Measurements from ENCODE around the gene SLC44A4.

Gene SLC44A4

DNA sequence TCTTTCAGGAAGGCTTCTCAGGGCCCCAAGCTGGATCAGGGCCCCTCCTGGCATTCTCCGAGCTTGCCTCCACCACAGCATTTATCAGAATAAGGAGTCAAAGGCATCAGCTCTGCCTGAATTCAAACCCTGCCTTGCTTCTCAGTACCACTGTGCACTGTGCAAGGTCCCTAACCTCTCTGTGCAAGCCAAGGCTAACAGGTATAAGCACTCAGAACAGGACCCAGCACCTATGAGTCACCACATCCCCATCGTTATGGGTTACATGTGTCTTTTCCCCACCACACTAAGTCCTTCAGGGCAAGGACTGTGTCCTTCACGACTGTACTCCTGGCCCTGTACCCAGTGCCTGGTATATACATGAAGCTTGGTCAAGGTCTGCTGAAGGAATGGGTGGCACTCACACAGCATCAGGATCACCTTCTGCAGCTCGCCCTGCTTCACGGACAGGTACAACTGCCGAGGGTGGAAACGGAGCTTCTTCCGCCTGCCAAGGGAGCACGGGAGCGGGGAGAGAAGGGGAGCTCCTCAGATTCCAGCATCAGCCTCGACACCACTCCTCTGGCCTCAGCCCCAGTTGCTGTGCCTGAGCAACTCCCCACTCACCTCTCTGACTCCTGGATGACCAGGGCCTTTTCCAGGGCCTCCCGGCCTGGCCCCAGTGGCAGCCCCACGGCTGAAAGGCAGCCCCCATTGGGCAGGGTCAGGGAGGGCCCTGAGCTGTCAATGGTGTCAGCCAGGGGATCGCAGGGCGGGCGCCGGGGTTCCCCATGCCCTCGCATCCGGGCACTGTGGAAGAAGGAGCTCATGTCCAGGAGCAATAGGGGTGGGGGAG, 8.6 kb upstream of the SLC44A4 start:
- H3K4me3 ChIP-seq (ENCODE audit: low read depth, low read length), result no peak overlapping the region
- H3K27me3 ChIP-seq (ENCODE audit: control insufficient read depth, insufficient read depth, low read length), result no peaks in the 10 kb centered on the region
- H3K36me3 ChIP-seq (ENCODE audit: control insufficient read depth, insufficient read depth, low read length), result peaks cover 55% of the 10 kb centered on the region
- H3K9me3 ChIP-seq (ENCODE audit: control insufficient read depth, insufficient read depth, low read length), result no peaks in the 10 kb centered on the region
- H3K4me1 ChIP-seq (ENCODE audit: control insufficient read depth, insufficient read depth, low read length), result no peaks in the 10 kb centered on the region
- no peak overlapping the region for H3K9ac ChIP-seq (ENCODE audit: low read depth, low read length)

DNA sequence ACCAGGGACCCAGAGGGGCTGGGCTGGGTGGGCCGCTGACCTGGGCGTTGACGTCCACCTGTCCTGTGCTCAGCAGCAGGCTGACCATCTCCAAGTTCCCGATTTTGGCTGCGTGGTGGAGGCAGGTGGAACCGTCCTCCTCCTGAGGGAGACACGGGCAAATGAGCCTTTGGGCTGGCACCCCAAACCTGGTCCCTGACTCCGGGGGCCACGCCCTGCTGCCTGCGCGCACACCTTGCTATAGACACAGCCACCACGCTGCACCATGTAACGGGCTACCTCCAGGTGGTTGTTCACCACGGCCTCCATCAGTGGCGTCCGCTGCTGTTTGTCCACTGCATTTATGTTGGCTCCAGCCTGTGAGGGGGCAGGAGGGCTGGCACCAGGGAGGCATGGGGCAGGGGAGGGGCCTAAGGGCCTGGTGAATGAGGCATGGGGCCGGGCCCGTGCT, 7.8 kb upstream of the SLC44A4 start:
- Histone ChIP-seq H3K4me1 (ENCODE audit: control insufficient read depth, insufficient read depth, low read length) (no peaks in the 10 kb centered on the region), H3K36me3 (ENCODE audit: control insufficient read depth, insufficient read depth, low read length) (peaks cover 55% of the 10 kb centered on the region), H3K9ac (ENCODE audit: low read depth, low read length) (no peak overlapping the region), H3K9me3 (ENCODE audit: control insufficient read depth, insufficient read depth, low read length) (no peaks in the 10 kb centered on the region), H3K27me3 (ENCODE audit: control insufficient read depth, insufficient read depth, low read length) (no peaks in the 10 kb centered on the region), H3K4me3 (ENCODE audit: low read depth, low read length) (no peak overlapping the region)

DNA sequence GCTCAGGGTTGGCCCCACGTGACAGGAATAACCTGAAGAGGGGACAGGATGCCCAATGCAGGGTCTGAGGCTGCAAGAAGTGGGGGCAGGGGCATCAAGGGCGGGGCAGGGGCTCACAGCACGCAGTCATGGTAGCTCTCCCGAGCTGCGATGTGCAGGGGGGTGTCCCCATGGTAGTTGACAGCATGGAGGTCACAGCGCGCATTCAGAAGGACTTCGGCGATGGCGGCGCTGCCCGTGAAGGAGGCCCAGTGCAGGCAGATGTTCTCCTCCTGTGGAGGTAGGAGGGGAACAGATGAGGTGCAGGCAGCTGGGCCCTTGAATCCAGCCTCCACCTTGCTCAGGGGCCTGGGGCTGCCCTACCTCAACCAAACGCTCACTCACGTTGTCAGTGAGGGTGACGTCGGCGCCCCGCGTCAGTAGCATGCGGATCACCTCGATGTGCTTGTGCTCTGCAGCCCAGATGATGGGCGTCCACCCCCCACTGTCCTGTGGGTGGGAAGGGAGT, 5.8 kb upstream of the SLC44A4 start:
- H3K9ac ChIP-seq (ENCODE audit: low read depth, low read length), result no peak overlapping the region
- H3K36me3 ChIP-seq (ENCODE audit: control insufficient read depth, insufficient read depth, low read length), result peaks cover 74% of the 10 kb centered on the region
- no peaks in the 10 kb centered on the region for H3K4me1 ChIP-seq (ENCODE audit: control insufficient read depth, insufficient read depth, low read length)
- H3K4me3 ChIP-seq (ENCODE audit: low read depth, low read length), result no peak overlapping the region
- no peaks in the 10 kb centered on the region for H3K9me3 ChIP-seq (ENCODE audit: control insufficient read depth, insufficient read depth, low read length)
- no peaks in the 10 kb centered on the region for H3K27me3 ChIP-seq (ENCODE audit: control insufficient read depth, insufficient read depth, low read length)

DNA sequence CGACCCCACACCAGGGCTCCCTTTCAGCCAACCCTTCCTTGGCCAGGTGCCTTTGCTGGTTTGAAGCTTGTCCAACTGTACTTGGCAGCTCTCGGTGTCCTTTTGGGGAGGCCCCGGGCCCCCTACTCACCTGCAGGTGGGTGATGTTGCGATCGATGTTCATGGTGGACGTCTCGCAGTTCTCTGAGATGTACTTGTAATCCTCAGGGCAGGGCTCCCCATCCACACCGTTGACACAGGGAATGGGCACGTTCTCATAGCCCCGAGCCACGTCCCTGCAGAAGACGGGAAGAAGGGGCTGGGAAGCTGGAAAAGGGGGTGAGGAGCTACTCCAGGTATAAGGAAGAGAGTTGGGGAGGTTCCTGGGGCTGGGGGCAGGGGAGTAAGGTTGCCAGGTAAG, 4.9 kb upstream of the SLC44A4 start:
- Histone ChIP-seq H3K9me3 (ENCODE audit: control insufficient read depth, insufficient read depth, low read length) (no peaks in the 10 kb centered on the region), H3K4me1 (ENCODE audit: control insufficient read depth, insufficient read depth, low read length) (no peaks in the 10 kb centered on the region), H3K36me3 (ENCODE audit: control insufficient read depth, insufficient read depth, low read length) (peaks cover 71% of the 10 kb centered on the region), H3K9ac (ENCODE audit: low read depth, low read length) (no peak overlapping the region), H3K27me3 (ENCODE audit: control insufficient read depth, insufficient read depth, low read length) (no peaks in the 10 kb centered on the region), H3K4me3 (ENCODE audit: low read depth, low read length) (no peak overlapping the region)

DNA sequence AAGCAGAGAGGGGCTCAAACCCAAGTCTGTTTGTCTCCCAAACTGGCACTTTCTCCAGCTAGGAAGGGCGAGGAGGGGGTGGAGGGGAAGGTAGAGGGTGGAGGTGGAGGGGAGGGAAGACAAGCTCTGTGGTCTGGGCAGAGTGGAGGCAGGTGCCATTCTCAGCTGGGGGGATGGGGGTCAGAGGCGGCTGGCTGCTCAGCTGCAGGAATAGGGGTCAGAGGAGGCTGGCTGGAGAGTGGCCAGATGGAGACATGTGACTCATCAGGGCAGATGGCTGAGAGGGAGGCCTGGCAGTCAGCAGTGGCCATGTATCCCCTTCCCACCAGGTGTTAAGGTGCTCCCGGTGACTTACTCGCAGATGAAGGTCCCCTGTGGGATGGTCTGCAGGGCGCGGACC, 3.5 kb upstream of the SLC44A4 start:
- H3K9me3 ChIP-seq (ENCODE audit: control insufficient read depth, insufficient read depth, low read length), result no peaks in the 10 kb centered on the region
- peaks cover 58% of the 10 kb centered on the region for H3K36me3 ChIP-seq (ENCODE audit: control insufficient read depth, insufficient read depth, low read length)
- H3K4me3 ChIP-seq (ENCODE audit: low read depth, low read length), result no peak overlapping the region
- no peak overlapping the region for H3K9ac ChIP-seq (ENCODE audit: low read depth, low read length)
- H3K27me3 ChIP-seq (ENCODE audit: control insufficient read depth, insufficient read depth, low read length), result no peaks in the 10 kb centered on the region
- H3K4me1 ChIP-seq (ENCODE audit: control insufficient read depth, insufficient read depth, low read length), result no peaks in the 10 kb centered on the region

DNA sequence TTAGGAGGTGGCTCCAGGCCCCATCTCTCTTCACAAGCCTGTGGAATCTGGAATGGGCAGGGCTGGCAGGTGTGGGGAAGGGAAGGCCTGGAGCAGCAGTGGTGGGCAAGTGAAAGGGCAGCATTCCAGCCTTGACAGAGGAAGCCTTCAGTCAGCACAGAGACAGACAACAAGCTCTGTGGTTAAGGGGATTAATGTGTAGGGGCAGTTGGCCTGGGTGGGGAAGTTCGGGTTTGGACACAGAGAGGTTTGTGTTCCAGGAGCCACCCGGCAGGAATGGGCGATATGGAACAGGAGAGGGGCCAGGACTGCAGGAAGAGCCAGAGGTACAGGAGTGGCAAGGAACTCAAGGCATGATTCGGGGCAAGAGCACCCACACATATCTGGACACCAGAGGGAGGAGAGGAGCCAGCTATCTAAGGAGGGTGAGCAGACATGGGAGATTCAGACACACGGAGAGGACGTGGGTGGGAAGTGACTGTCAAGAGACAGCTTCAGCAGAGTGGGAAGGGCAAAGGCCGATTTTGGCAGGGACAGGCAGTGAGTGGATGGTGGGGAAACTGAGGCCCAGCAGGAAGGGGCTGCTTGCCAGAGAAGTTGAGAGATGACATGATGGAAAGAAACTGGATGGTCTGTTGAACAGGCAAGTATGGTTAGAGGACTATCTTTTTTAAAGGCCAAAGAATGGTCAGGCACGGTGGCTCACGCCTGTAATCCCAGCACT, 2.5 kb upstream of the SLC44A4 start:
- no peaks in the 10 kb centered on the region for H3K4me1 ChIP-seq (ENCODE audit: control insufficient read depth, insufficient read depth, low read length)
- no peak overlapping the region for H3K9ac ChIP-seq (ENCODE audit: low read depth, low read length)
- H3K4me3 ChIP-seq (ENCODE audit: low read depth, low read length), result no peak overlapping the region
- H3K27me3 ChIP-seq (ENCODE audit: control insufficient read depth, insufficient read depth, low read length), result no peaks in the 10 kb centered on the region
- H3K36me3 ChIP-seq (ENCODE audit: control insufficient read depth, insufficient read depth, low read length), result peaks cover 48% of the 10 kb centered on the region
- H3K9me3 ChIP-seq (ENCODE audit: control insufficient read depth, insufficient read depth, low read length), result no peaks in the 10 kb centered on the region

DNA sequence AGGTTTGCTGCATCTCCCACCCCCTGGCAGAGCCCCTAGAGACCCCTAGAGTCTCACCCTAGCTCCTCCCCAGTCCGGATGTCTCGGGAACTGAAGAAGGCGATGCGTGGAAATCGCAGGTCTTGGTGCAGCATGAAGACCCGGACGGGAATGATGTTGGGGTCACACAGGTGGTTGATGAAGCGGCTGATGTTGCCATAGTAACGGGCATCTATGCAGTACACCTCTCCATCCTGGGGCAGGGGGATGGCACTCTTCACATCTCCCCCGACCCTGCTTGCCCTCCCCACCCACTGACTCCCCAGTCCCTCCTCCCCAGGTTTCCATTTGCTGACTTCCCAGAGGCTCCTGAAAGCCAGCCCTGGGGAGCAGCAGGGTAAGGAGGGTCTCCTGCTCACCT, 1.8 kb upstream of the SLC44A4 start:
- H3K9me3 ChIP-seq (ENCODE audit: control insufficient read depth, insufficient read depth, low read length), result no peaks in the 10 kb centered on the region
- H3K36me3 ChIP-seq (ENCODE audit: control insufficient read depth, insufficient read depth, low read length), result peaks cover 45% of the 10 kb centered on the region
- H3K4me1 ChIP-seq (ENCODE audit: control insufficient read depth, insufficient read depth, low read length), result no peaks in the 10 kb centered on the region
- no peak overlapping the region for H3K9ac ChIP-seq (ENCODE audit: low read depth, low read length)
- H3K4me3 ChIP-seq (ENCODE audit: low read depth, low read length), result no peak overlapping the region
- H3K27me3 ChIP-seq (ENCODE audit: control insufficient read depth, insufficient read depth, low read length), result no peaks in the 10 kb centered on the region

DNA sequence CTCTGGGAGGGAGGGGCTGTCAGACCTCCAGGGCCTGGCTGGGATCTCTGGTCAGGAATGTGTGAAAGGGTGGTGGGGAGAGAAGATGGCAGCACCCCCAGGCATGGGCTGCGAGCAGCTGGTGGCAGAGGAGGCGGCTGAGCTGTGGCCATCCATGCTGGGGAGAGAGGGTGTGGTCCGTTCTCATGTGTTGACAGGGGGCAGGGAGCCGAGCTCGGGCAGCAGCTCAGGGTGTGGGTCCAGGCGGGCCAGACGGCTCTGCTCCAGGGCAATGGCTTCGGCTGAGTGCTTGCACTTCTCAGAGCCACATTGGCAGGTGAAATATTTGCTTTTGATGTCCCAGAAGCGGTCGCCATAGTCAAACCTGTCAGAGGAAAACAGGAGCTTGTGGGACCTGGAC, 1.1 kb upstream of the SLC44A4 start:
- Histone ChIP-seq H3K4me1 (ENCODE audit: control insufficient read depth, insufficient read depth, low read length) (no peaks in the 10 kb centered on the region), H3K36me3 (ENCODE audit: control insufficient read depth, insufficient read depth, low read length) (peaks cover 44% of the 10 kb centered on the region), H3K9ac (ENCODE audit: low read depth, low read length) (no peak overlapping the region), H3K9me3 (ENCODE audit: control insufficient read depth, insufficient read depth, low read length) (no peaks in the 10 kb centered on the region), H3K27me3 (ENCODE audit: control insufficient read depth, insufficient read depth, low read length) (no peaks in the 10 kb centered on the region), H3K4me3 (ENCODE audit: low read depth, low read length) (no peak overlapping the region)

DNA sequence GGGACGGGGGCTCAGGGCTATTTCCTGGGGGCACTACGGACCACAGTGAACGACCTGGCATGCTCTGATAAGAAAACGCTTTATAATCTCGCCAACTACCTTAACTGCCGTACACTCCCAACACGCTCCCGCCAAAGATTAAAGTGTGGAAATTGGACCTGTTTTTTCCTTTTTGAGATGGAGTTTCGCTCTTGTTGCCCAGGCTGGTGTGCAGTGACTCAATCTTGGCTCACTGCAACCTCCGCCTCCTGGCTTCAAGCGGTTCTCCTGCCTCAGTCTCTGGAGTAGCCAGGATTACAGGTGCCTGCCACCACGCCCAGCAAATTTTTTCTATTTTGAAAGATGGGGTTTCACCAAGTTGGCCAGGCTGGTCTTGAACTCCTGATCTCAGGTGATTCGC, 346 bp upstream of the SLC44A4 start:
- Histone ChIP-seq H3K36me3 (ENCODE audit: control insufficient read depth, insufficient read depth, low read length) (peaks cover 37% of the 10 kb centered on the region), H3K9me3 (ENCODE audit: control insufficient read depth, insufficient read depth, low read length) (no peaks in the 10 kb centered on the region), H3K4me3 (ENCODE audit: low read depth, low read length) (peak overlapping the region; percentile 18), H3K9ac (ENCODE audit: low read depth, low read length) (no peak overlapping the region), H3K4me1 (ENCODE audit: control insufficient read depth, insufficient read depth, low read length) (no peaks in the 10 kb centered on the region), H3K27me3 (ENCODE audit: control insufficient read depth, insufficient read depth, low read length) (no peaks in the 10 kb centered on the region)

DNA sequence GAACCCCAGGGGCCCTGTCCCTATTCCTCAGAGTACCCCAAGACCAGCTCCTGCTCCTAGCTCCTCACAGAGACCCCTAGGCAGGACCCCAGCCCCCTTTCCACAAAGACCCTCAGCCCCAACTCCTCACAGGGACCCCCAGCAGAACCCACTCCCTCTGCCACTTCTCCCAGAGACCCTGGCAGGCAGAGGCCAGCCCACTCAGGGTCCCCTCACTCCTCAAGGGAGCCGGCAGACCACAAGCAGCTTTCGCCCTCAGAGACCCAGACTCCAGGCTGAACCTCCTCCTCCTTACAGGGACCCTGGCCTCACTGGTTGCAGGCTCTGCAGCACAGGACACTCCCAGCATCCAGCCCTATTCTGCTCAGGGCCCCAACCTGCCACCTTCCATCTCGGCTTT, 575 bp downstream of the SLC44A4 start:
- Histone ChIP-seq H3K9me3 (ENCODE audit: control insufficient read depth, insufficient read depth, low read length) (no peaks in the 10 kb centered on the region), H3K4me3 (ENCODE audit: low read depth, low read length) (no peak overlapping the region)

DNA sequence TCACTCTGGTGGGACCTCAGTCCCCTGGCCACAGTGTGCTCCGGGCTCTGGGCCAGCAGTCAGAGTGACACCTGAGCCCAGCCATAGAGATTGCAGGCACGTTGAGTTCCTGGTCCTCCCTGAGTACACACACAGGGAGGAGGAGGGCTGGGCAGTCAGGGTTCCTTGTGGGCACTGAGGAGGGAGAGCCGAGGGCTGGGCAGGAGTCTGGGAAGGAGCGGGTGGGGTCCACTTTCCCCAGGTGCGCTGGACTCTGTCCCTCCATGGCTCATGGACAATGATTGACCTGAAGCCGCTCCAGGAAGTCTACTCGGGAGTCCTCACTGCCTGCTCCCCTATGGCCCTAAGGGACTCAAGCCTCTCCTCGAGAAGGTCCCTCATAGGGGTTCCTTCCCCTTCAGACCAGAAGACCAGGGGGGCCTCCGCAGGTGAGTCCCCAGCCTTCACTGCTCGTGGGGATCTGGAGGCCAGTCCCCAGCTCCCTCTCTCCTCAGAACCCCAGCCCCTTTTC, 1.1 kb downstream of the SLC44A4 start:
- Histone ChIP-seq H3K9ac (ENCODE audit: low read depth, low read length) (no peak overlapping the region), H3K36me3 (ENCODE audit: control insufficient read depth, insufficient read depth, low read length) (peaks cover 25% of the 10 kb centered on the region), H3K9me3 (ENCODE audit: control insufficient read depth, insufficient read depth, low read length) (no peaks in the 10 kb centered on the region), H3K4me1 (ENCODE audit: control insufficient read depth, insufficient read depth, low read length) (no peaks in the 10 kb centered on the region), H3K27me3 (ENCODE audit: control insufficient read depth, insufficient read depth, low read length) (no peaks in the 10 kb centered on the region), H3K4me3 (ENCODE audit: low read depth, low read length) (no peak overlapping the region)

More for the DNA sequence above, 575 bp downstream of the SLC44A4 start:
- H3K4me1 ChIP-seq (ENCODE audit: control insufficient read depth, insufficient read depth, low read length), result no peaks in the 10 kb centered on the region
- H3K27me3 ChIP-seq (ENCODE audit: control insufficient read depth, insufficient read depth, low read length), result no peaks in the 10 kb centered on the region
- peaks cover 29% of the 10 kb centered on the region for H3K36me3 ChIP-seq (ENCODE audit: control insufficient read depth, insufficient read depth, low read length)
- H3K9ac ChIP-seq (ENCODE audit: low read depth, low read length), result no peak overlapping the region
